Right ventricle myocardium inferior (tissue), 1 donor: ENCODE results near the gene DPM2. TPM values are rescaled to one million over a fixed set of nuclear protein-coding genes. Genes with fewer than 3 reads are reported as not detected.

Source experiments
- ATAC-seq: fragments of 200-7000 bp; cut with Tn5 transposase; one replicate; pipeline ENCODE4 v1.9.1; 2020; ENCODE audit warnings: mild to moderate bottlenecking, moderate library complexity
- DNase-seq: peaks from one replicate; pipeline ENCODE4 v3.0.0; 2021; ENCODE audit errors: missing footprints
- intact Hi-C: fragments of 100-400 bp; cut with DNase I; formaldehyde crosslinking; loops from one replicate; pipeline ENCODE4 v1.11.0; 2022
- total RNA-seq: library from RNA; stranded (reverse); fragmentation: NEBNext Ultra II Directional; extraction: Animal tissue kit (Norgen Biotek cat#: 25700); gene quantifications from one replicate; pipeline ENCODE4 v1.2.1, GENCODE V29; 2021
- donor health status: DM: no; HTN: yes; CAD: no; lungs with severe emphysema.

Gene DPM2
- total RNA-seq, 1 donor from 2014 or later, result 11.9 TPM

GRCh38 chr9:127895811-127896210, 41.8 kb downstream of the DPM2 start:
- DNase-seq, result no peak
- ATAC-seq, result no peak

GRCh38 chr9:127893392-127893791, 44.3 kb downstream of the DPM2 start:
- intact Hi-C loops, result no loop called here
- DNase-seq, result no peak
- ATAC-seq, result no peak

More at GRCh38 chr9:127895811-127896210, 41.8 kb downstream of the DPM2 start:
- intact Hi-C loops, result no loop called here

- intact Hi-C loops, result no loop called here
- DNase-seq (no peak), ATAC-seq (no peak)
Measured at GRCh38 chr9:127892831-127893230, 44.8 kb downstream of the DPM2 start.

GRCh38 chr9:127890053-127890452, 47.6 kb downstream of the DPM2 start:
- DNase-seq, result no peak
- intact Hi-C loops, result no loop called here
- no peak for ATAC-seq

- intact Hi-C loops, result loop anchor here (5.0 kb wide), 1 partner anchor 410 kb away; no protein-coding TSS in a partner anchor
- ATAC-seq, result no peak
- no peak for DNase-seq
Measured at GRCh38 chr9:127887792-127888191, 49.9 kb downstream of the DPM2 start.

- intact Hi-C loops, result loop anchor here (5.0 kb wide), 1 partner anchor 409 kb away; no protein-coding TSS in a partner anchor
- DNase-seq, result no peak
- ATAC-seq, result no peak
Measured at GRCh38 chr9:127886401-127886972, 51.2 kb downstream of the DPM2 start.

GRCh38 chr9:127885508-127886281, 52.0 kb downstream of the DPM2 start:
- intact Hi-C loops, result loop anchor here (5.0 kb wide), 1 partner anchor 408 kb away; no protein-coding TSS in a partner anchor
- DNase-seq (no peak), ATAC-seq (no peak)

Other genes starting within 250 kb of the DPM2 start
- not detected for gene CFAP157, start 230.9 kb downstream of the DPM2 start, total RNA-seq
- 14.2 TPM for gene PTRH1, start 222.2 kb downstream of the DPM2 start, total RNA-seq
- gene TTC16, start 221.8 kb downstream of the DPM2 start, total RNA-seq, result 0.30 TPM
- 3.8 TPM for gene TOR2A, start 202.6 kb downstream of the DPM2 start, total RNA-seq
- 21.3 TPM for gene SH2D3C, start 159.2 kb downstream of the DPM2 start, total RNA-seq
- 49.9 TPM for gene CDK9, start 151.8 kb downstream of the DPM2 start, total RNA-seq
- gene FPGS, start 135.0 kb downstream of the DPM2 start, total RNA-seq, result 30.2 TPM
- gene ENG, start 83.2 kb downstream of the DPM2 start, total RNA-seq, result 131 TPM
- 880 TPM for gene AK1, start 60.2 kb downstream of the DPM2 start, total RNA-seq
- gene ST6GALNAC6, start 38.3 kb downstream of the DPM2 start, total RNA-seq, result 43.3 TPM
- gene ST6GALNAC4, start 20.8 kb downstream of the DPM2 start, total RNA-seq, result 21.9 TPM
- gene PIP5KL1, start 7.1 kb downstream of the DPM2 start, total RNA-seq, result not detected
- 25.3 TPM for gene EEIG1, start 43.1 kb upstream of the DPM2 start, total RNA-seq
- 5.1 TPM for gene NAIF1, start 129.5 kb upstream of the DPM2 start, total RNA-seq
- gene SLC25A25, start 130.4 kb upstream of the DPM2 start, total RNA-seq, result 5.9 TPM
- 158 TPM for gene PTGES2, start 189.9 kb upstream of the DPM2 start, total RNA-seq
- gene LCN2, start 211.6 kb upstream of the DPM2 start, total RNA-seq, result not detected
- gene BBLN, start 222.4 kb upstream of the DPM2 start, total RNA-seq, result 36.1 TPM